Stimulated activated CD8-positive, alpha-beta memory T cell treated with anti-CD3 and anti-CD28 coated beads, Interleukin-2, amount 100 ng/mL, for 48 hours (primary cell): ENCODE data around the gene CEP41.

Experiments
- DNase-seq, 2 donors: peaks; one replicate each; pipeline ENCODE4 v3.0.0-alpha.2; 2020; ENCODE audit warnings: low read depth in 2 of 2

CEP41 gene, protein sequence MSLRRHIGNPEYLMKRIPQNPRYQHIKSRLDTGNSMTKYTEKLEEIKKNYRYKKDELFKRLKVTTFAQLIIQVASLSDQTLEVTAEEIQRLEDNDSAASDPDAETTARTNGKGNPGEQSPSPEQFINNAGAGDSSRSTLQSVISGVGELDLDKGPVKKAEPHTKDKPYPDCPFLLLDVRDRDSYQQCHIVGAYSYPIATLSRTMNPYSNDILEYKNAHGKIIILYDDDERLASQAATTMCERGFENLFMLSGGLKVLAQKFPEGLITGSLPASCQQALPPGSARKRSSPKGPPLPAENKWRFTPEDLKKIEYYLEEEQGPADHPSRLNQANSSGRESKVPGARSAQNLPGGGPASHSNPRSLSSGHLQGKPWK

DNA sequence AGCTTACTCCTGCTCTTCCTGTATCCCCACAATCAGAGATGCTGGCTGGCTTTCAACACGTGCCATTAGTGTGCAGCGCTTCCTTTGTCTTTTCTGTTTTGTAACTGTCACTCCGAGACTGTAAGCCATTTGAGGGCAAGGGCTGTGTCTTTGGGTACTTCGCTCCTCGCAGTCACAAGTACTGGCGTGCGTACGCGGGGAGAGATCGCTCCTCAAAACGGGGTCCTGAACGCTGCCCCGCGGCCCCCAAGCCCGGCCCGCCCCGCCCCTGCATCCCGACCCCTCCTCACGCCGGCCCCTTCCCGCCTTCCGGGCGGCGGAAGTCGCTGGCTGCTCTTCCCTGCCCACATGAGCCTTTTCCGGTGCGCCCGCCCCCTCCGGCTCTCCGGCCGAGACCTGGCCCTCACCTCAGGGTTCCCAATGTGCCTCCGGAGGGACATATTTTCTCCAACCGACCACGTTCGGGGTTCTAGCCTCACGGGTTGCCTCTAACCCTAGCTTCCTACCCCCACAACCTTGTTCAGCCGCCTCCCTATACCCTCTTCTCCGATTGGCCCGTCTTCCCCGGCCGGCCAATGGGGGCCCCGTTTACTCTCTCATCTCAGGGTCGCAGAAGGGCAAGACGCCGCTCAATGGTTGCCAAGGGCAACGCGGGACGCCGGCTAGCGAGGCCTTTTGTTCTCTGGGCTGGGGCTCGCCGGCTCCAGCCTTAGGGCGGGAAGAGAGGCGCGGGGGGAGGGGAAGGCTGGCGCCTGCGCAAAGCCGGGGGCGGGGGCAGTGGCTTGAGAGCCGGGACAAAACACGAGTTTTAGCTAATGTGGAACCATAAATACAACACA, at the start of gene CEP41:
Gene CEP41, minus strand, starts transcription at position 490 of the 839 bp plus-strand sequence. Its CDS starts 50 bp downstream, at position 440.
- DNase-seq: peak; percentile 90 to 92

DNA sequence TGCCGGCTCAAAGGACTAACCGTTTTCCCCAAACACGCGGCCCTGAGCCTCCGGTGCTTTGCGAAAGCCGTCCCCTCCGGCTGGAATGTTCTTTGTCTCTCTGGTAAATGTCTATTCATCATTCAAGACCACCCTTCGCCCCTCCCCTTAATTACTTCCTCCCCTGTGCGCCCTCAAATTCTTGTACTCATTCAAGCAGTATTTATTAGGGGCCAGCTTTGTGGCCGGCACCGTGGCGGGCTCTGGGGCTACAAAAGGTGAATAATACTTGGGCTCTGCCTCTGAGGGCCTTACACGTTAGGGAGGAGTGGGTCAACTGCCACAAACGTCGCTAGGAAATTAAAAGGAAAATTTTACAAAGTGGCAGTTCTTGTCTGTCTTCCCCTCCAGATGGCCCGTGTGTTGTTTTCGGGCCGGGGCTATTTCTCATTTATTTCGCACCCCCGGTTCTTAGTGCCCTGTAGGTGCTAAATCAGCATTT, 49.5 kb upstream of the CEP41 start:
- DNase-seq: no peak

DNA sequence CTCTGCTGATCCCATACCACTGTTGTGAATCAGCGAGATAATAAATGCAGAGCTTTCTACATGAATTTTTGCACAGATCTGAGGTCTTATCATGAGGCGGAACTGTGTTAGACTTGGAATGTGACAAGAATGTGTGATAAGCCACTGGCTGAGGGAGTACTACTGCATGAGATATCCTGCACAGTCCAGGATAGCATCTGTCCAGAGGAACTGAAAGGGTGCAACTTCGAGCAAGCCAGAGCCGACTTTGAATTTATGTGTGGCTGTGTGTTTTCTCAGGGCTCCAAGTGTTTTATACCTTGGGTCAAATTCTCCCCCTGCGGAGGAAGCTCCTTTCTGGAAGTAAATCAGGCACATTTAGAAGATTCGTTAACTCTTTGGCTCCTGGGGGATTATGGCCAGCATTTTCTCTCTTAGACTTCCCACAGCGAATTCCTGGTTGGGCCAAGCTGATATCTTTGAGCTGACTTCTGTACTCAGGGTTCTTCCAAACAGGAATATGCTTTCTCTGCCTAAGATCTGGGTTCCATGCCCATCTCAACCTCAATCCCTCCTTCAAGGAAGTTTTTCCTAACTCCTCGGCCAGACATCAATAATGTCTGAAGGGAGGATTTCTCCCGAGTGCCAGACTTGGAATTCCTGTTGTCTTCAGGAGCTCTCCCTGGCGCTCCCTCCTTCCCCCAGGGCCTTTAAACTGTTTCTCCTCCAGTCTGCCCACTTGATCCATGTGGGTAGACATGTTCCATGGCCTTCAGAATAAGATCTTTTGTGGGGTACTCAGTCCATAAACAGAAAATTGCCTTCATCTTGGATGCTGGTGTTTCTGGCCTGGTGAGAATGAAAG, 48.5 kb upstream of the CEP41 start:
- no peak for DNase-seq

DNA sequence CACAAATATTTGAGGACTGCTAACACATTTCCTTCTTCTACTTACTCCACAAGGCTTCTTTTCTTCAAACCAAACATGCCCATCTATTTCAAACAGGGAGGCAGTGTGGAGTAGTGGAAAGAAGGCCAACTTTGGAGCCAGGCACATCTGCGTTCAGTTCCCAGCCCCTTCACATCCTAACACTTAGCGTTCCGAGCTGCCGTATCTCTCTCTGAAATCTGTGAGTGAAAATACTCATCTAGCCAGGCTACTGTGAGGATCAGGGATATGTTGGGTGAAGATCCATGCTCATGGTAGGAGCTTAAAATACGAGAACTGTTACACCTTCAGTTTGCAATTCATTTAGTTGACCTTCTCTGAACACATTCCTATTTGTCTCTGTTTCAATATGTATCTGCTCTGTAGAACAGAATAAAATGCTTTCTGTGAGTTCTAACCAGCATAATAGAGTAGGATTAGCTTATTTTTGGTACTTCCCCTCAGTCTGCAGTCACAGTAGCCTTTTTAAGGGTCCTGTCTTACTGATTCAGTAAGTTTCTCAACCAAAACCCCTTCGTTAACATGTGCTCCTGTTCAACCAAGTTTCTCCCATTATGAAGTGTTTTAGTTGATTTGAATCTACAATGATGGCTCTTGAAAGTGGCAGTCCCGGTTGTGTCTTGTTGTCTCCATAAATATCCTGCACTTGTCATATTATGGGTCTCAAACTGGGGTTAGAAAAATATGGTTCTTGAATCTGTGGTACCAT, 47.8 kb upstream of the CEP41 start:
- no peak for DNase-seq

DNA sequence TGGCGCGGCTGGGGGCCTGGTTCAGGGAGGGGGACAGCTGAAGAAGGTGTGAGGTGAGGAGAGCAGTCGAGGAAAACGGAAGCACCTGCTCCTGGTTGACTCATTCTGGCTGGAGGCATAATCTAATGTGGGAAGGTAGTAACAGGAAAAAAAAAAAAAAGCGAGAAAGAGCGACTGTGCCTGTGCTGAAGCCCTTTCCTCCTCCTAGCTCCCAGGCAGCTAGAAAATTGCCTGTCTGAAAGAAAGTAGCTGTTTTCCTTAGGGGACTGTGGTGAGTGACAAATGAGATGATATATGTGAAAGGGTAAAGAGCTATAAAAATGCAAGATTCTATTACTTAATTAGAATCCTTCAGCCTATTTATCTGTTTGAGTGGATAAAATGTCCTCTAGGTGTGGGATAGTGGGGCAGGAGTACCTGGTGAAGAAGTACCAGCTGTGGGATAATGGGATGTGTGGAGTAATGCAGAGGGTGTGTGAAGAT, 46.2 kb upstream of the CEP41 start:
- DNase-seq: no peak

DNA sequence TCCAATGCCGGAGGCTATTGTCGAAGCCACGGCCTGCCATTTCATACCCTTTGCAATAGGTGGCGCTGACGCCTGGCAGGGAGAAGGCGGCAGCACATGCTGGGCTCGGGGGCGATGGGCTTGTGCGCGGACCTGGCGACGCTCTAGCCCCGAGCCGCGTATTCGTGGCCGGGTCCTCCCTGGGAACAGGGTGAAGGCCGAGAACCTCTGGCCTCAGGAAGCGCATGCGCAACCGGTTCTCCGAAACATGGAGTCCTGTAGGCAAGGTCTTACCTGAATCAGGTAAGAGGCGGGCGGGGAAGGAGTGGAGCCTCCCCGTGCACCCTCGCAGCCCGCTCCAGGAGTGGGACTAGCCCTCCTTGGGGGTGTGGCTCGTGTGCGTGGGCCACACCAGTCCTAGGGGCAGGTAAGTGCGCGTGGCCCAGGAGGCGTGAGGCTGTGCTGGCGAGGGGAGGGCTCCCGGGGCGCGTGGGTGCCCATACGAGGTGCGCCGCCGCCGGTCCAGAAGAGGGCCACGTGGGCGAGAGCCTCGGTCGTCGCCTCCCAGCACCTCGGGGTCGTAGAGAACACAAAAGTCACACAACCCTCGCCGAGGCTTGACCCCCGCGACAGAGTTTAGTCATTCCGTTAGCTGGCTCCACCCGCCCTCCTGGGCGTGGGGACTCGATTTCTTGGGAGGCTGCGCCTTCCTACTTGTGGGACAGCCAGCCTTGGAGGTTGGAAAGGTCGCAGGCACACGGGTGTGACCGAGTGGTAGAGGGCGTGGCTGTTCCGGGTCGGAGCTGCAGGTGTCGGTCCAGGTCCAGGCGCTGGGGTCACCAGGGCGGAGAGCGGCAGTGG, 45.5 kb upstream of the CEP41 start:
- DNase-seq: peak; percentile 28 to 33

DNA sequence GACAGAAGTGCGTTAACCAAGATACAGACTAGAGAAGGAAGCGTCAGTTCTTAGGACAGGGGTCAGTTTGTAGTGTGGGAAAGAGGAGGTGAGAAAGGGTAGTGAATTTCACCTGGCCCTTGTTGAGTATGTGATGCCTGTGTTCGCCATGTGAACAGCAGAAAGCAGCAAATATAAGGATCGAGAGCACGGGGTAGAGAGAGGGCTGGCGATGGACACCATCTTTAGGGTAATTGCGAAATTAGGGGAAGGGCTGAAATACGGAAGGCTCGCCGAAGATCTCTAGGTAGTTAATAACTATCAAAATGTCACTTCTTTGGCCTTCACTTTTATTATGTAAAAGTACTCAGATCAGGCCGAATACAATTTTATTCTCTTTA, 44.9 kb upstream of the CEP41 start:
- DNase-seq: no peak

DNA sequence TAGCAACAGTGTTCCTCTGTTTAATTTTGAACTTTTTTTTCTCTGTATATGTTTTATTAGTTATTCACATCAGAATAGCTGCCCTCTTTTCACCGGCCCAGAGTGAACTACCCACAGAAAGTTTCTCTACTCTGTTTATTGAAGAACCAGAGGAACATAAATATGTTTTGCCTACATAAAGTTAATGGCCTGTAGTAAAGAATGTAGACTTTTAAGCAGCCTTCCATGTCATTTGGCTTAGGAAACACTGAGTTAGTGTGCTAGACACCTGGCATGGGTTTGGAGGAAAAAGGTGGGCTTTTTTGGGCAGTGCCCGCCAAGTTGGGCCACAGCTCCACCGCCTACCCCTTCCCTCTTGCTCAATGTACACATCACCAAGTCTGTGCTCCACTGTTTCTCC, 42.2 kb upstream of the CEP41 start:
- no peak for DNase-seq

DNA sequence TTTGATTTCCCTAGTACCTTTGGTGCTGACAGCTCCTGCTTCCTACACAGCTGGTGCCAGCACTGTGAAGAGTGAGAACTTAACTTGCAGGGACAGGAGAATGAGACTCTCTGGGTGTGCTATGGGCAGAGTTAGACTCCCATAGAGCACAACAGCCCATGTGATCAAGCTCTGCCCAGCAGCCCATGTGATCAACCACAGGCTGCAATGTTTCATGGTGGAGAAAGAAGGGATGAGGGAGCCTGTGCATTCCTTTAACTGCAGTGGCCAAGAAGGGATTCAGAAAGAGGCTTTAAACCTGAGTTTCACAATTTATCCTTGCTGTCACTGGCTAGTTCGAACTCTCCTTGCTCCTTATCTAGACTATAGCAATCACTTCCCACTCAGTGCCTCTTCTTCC, 41.1 kb upstream of the CEP41 start:
- no peak for DNase-seq

DNA sequence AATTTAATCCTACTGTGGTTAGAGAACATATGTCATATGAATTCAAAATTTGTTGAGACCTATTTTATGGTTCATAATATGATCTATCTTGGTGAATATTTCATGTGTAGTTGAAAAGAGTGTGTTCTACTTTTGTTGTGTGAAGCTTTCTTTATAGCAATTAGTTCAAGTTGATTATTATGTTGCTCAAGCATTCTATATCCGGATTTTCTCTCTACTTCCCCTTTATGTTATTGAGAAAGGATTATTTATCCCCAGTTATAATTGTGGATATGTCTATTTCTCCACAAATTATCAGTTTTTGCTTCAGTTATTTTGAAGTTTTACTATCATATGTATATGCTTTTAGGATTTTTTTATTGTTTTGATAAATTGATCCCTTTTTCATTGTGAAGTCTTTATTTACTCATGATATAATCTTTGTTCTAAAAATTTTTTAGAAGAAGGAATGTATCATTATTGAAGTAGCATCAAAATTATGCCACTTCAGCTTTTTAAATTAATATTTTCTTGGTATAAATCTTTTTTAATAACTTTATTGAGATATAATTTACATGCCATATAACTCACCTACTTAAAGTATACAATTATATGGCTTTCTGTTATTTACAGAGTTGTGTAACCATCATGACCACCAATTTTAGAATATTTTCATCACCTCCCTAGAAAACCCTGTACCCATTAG, 39.0 kb upstream of the CEP41 start:
- no peak for DNase-seq

DNA sequence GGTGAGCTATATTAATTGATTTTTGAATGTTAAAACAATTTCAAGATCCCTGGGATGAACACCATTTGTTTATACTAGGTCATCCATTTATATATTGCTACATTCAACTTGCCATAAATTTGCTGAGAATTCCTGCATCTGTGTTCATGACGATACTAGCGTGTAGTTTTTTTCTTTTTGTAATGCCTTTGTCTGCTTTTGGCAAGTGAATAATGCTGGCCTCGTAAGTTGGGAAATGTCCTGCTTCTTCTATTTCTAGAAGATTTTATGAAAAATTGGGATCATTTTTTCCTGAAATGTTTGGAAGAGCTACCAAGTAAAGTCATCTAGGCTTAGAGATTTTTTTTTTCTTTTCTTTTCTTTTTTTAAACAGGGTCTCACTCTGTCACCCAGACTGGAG, 38.2 kb upstream of the CEP41 start:
- DNase-seq: no peak

DNA sequence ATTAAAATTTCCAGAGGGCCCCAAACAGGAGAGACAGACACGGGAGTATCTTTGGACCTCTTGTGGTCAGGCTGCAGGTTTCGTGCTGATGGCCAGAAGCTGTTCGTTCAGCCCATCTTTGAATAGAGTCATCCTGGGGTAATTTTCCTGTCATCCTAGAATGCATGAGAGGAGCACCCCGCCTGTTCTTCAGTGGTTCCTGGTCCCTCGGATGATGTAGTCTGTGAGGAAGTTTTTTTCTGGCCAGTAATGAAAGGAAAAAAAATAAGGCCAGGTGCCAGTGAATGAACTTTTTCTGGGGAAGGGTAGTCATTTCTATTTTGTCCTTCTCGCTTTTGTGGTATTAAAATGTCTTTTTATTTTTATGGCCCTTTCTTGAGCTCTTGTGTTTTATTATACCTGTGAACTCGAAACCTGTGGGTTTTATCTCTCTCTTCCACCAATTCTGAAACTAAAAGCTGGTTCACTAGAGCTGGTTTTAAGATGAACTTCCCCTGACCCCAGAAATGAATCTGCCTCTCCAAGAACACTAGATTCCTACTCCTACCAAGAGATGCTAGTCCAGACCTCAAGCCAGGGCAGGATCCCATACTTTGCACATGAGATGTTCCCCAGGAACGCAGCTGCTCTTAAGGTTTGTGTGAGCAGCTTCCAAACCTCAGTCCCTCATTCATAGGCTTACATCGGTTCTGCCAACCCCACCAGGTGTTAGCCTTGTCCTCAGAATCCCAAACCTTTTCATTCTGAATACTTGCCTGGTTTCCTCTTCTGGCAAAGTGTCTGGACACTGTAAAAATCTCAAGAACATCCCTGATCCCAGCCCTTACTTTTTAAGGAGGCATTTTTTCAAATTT, 35.7 kb upstream of the CEP41 start:
- no peak for DNase-seq

DNA sequence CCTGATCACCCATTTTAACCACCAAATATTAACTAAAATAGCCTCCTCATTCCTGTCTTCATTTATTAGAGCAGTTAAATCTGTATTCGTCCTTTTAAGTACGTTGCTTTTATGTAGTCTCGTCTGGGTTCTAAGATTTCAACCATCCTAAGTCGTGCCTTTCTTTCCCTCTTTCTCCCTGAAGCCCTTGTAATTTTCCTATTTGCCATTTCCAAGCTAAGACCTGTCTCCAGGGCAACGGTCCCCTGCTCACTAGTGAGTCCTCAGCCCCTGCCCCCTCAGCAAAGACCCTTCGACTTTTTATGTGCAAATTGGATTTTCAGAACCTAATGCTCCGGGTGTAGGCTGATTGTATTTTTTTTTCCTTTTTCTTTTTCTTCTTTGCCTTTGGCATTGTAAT, 35.0 kb upstream of the CEP41 start:
- no peak for DNase-seq

DNA sequence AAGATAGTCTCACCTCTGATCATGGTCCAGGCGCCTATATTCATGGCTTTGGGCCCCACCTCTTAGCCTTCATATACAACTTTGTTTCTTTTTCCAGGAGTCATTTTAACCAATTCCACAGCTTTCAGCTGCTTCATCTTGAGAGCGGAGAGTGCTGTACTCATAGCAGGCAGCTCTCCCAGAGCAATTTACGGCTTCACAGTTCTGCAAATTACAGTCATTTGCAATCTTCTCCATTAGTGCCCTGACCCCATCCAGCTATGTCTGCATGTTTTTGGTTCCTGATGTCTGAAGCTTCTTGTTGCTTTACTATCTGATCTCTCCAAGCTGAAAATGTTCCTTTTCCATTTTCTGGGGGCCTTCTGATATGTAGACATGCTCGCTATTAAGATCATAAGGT, 33.1 kb upstream of the CEP41 start:
- DNase-seq: no peak

DNA sequence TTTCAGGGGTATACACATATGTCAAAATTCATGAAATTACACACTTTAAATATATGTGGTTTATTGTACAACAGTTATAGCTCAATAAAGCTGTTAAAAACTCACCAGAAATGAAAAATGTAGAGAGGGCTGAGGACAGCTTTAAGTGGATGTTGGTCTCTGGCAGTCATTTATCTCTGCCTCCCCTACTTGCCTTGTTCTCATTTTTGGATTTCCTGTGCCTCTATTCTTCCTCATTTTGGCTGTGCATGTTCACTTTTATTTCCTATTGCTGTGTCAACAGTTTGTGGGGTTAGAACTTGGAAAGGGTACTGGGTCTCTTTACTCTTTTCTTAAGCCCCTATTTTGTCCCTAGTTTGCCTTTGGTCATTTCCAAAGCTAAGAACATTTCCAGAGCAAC, 32.5 kb upstream of the CEP41 start:
- no peak for DNase-seq

DNA sequence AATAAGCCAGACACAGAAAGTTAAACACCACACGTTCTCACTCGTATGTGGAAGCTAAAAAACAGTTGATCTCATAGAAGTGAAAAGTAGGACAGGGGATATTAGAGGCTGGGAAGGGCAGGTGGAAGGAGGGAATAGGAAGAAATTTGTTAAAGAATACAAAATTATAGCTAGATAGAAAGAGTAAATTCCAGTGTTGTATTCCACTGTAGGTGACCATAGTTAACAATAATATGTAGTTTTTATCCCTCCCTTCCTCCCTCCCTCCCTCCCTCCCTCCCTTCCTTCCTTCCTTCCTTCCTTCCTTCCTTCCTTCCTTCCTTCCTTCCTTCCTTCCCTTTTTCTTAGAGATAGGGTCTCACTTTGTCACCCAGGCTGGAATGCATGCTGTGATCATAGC, 31.2 kb upstream of the CEP41 start:
- DNase-seq: no peak

DNA sequence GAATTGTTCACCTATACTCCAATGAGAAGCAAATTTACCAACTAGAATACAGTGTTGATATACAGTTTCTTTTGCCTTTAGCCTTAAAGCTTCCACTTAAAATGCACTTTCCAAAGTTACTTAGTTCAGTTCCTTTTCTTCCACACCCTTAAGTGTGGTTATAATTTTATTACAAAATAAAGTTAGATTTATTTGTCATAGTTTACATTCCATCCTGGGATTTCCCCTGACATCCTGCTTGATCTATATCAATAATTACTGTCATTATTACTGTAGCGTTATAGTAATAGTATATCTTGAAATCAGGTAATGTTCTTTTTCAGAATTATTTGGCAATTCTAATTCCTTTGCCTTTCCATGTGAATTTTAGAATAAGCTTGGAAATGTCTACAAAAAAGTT, 27.8 kb upstream of the CEP41 start:
- DNase-seq: no peak

DNA sequence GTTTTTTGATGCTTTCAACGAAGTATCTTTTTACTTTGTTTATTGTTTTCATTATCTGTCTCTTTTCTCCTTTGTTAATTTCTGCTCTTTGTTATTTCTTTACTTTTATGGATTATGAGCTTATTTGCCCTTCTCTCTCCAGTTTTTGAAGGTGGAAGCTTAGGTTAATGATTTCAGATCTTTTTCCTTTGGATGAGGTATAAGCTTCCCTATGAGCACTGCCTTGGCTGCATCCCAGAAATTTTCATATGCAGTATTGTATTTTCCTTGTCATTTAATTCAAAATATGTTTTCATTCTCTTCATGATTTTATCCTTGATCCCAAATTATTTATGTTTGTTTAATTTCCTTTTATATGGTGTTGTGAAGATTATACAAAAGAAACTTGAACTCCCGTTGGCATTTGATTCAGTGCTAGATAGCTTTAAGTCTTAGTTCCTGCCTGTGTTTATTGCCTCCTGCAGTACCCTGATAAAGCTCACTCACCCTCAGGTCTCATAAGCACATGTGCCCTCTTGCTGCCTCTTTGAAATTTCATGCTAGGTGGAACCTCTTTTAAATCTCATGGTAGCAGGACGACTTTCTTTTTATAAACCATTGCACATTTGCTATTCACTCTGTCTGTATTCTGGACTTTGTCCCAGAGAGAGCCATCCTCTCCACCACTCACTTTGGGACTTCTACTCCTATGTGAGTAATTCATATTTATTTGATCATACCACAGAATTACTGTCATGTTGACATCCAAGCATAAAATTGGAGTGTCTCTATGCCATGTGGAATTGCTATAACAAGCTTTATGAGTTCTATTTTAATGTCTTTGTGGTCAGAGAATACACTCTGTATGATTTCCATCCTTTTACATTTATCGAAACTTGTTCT, 23.0 kb upstream of the CEP41 start:
- no peak for DNase-seq
